Uterus (tissue), 2 donors: ENCODE results near the gene FPR1.

ENCODE experiments used
- POLR2A ChIP-seq, 2 donors: fragments of 450-650 bp; IDR thresholded peaks; one replicate each; pipeline ENCODE4 v1.6.1; 2016; ENCODE audit warnings: antibody characterized with exemption in 2 of 2, mild to moderate bottlenecking in 1 of 2, moderate library complexity in 1 of 2
- TF ChIP-seq, protein P1 (sequence below), 4 experiments: fragments of 200-600 bp in 2 of 4; fragments of 450-650 bp in 2 of 4; sonication (generic) in 2 of 4; IDR thresholded peaks; one replicate each; pipeline ENCODE4 v1.5.1; 2016 to 2019; ENCODE audit warnings: antibody characterized with exemption in 4 of 4, mild to moderate bottlenecking in 2 of 4, moderate library complexity in 1 of 4

DNA sequence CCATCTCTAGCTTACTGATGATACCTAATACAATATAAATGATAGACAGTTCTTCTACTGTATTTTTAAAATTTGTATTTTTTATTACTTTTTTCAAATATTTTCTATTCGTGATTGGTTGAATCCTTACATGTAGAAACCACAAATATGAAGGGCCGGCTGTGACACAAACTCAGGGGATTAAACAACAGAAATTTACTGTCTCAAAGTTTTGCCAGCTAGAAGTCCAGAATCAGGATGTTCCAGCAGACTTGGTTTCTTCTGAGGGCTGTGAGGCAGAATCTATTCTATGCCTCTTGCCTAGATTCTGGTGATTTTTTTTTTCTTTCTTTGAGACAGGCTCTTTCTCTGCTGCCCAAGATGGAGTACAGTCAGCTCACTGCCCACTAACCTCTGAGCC lies 13.8 kb downstream of the FPR1 start:
- TF ChIP-seq, protein P1, sequence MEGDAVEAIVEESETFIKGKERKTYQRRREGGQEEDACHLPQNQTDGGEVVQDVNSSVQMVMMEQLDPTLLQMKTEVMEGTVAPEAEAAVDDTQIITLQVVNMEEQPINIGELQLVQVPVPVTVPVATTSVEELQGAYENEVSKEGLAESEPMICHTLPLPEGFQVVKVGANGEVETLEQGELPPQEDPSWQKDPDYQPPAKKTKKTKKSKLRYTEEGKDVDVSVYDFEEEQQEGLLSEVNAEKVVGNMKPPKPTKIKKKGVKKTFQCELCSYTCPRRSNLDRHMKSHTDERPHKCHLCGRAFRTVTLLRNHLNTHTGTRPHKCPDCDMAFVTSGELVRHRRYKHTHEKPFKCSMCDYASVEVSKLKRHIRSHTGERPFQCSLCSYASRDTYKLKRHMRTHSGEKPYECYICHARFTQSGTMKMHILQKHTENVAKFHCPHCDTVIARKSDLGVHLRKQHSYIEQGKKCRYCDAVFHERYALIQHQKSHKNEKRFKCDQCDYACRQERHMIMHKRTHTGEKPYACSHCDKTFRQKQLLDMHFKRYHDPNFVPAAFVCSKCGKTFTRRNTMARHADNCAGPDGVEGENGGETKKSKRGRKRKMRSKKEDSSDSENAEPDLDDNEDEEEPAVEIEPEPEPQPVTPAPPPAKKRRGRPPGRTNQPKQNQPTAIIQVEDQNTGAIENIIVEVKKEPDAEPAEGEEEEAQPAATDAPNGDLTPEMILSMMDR (IDR thresholded peaks at IDR 0.05): no peak
- TF ChIP-seq POLR2A (IDR thresholded peaks at IDR 0.05): no peak
